Mesendoderm (in vitro differentiated cells): Measurements from ENCODE around the gene GABRG3.

Experiments used
- DNase-seq: peaks from one replicate; pipeline ENCODE4 v3.0.0; 2013
- H2AK5ac ChIP-seq: 2 replicates; pipeline ENCODE4 v1.6.1; 2013; ENCODE audit warnings: low read length, inconsistent platforms
- H2BK120ac ChIP-seq: 2 replicates; pipeline ENCODE4 v1.6.1; 2013; ENCODE audit warnings: low read depth, mild to moderate bottlenecking, low read length, moderate library complexity, mixed read lengths
- H2BK15ac ChIP-seq: replicated peaks from 2 replicates; pipeline ENCODE4 v1.6.1; 2013; ENCODE audit warnings: low read depth, mild to moderate bottlenecking, moderate library complexity
- H2BK5ac ChIP-seq: 2 replicates; pipeline ENCODE4 v1.6.1; 2013; ENCODE audit warnings: low read length, inconsistent platforms
- H3K18ac ChIP-seq: 2 replicates; pipeline ENCODE4 v1.6.1; 2013; ENCODE audit warnings: mild to moderate bottlenecking, low read length, mixed read lengths
- H3K23ac ChIP-seq: one replicate; pipeline ENCODE4 v1.6.1; 2013; ENCODE audit warnings: low read length
- H3K27ac ChIP-seq: 2 replicates; pipeline ENCODE4 v1.5.1; 2013; ENCODE audit warnings: low read depth, mild to moderate bottlenecking, inconsistent platforms, low read length, moderate library complexity
- H3K27me3 ChIP-seq: 2 replicates; pipeline ENCODE4 v1.6.1; 2013; ENCODE audit warnings: low read length, control low read depth, mild to moderate bottlenecking, inconsistent platforms; ENCODE audit not compliant: insufficient read depth, poor library complexity
- H3K36me3 ChIP-seq: 2 replicates; pipeline ENCODE4 v1.6.1; 2013; ENCODE audit warnings: low read length, inconsistent platforms; ENCODE audit not compliant: control insufficient read depth, insufficient read depth
- H3K4ac ChIP-seq: one replicate; pipeline ENCODE4 v1.6.1; 2013; ENCODE audit warnings: low read depth, mild to moderate bottlenecking, low read length, moderate library complexity
- H3K4me1 ChIP-seq: 2 replicates; pipeline ENCODE4 v1.6.1; 2013; ENCODE audit warnings: low read depth, low read length, inconsistent platforms; ENCODE audit not compliant: control insufficient read depth
- H3K4me2 ChIP-seq: 2 replicates; pipeline ENCODE4 v1.6.1; 2013; ENCODE audit warnings: low read length
- H3K4me3 ChIP-seq: 2 replicates; pipeline ENCODE4 v1.5.1; 2013; ENCODE audit warnings: mild to moderate bottlenecking, low read length
- H3K56ac ChIP-seq: one replicate; pipeline ENCODE4 v1.6.1; 2013; ENCODE audit warnings: low read length
- H3K79me1 ChIP-seq: 2 replicates; pipeline ENCODE4 v1.6.1; 2013; ENCODE audit warnings: low read length, inconsistent platforms
- H3K79me2 ChIP-seq: 2 replicates; pipeline ENCODE4 v1.6.1; 2013; ENCODE audit warnings: mild to moderate bottlenecking, low read length; ENCODE audit not compliant: control insufficient read depth, insufficient read depth
- H3K9ac ChIP-seq: 2 replicates; pipeline ENCODE4 v1.6.1; 2013; ENCODE audit warnings: low read length, inconsistent platforms
- H4K5ac ChIP-seq: one replicate; pipeline ENCODE4 v1.6.1; 2013; ENCODE audit warnings: low read length
- H4K8ac ChIP-seq: one replicate; pipeline ENCODE4 v1.6.1; 2013; ENCODE audit warnings: low read depth, mild to moderate bottlenecking, control low read depth, low read length, moderate library complexity
- WGBS: extraction: QIAGEN DNeasy Blood & Tissue Kit; methylation state at CpG from one replicate; pipeline ENCODE4 v1.1.7; 2013; ENCODE audit warnings: low lambda C conversion rate, missing lambda C conversion rate; ENCODE audit not compliant: insufficient coverage; ENCODE audit errors: extremely low coverage; 5-methylcytosine and 5-hydroxymethylcytosine counted together

The GABRG3 gene

GRCh38 chr15:26971271-26972018 is 464 bp downstream of the GABRG3 start:
- no peak overlapping the region for H2BK15ac ChIP-seq
- H3K4ac ChIP-seq = no peak overlapping the region
- H2AK5ac ChIP-seq = no peak overlapping the region
- no peak overlapping the region for H2BK120ac ChIP-seq
- peak overlapping the region; percentile 52 for H3K4me2 ChIP-seq
- WGBS = no CpG with 5 or more reads among the region's 72 CpGs
- H3K36me3 ChIP-seq = no peaks in the 10 kb centered on the region
- peak overlapping the region; percentile 16 for H3K23ac ChIP-seq
- peak overlapping the region; percentile 32 for H3K9ac ChIP-seq
- no peaks in the 10 kb centered on the region for H3K79me2 ChIP-seq
- H3K27me3 ChIP-seq = peaks cover 17% of the 10 kb centered on the region
- no peaks in the 10 kb centered on the region for H3K79me1 ChIP-seq
- H4K5ac ChIP-seq = no peak overlapping the region
- peak; percentile 40 for DNase-seq
- no peak overlapping the region for H2BK5ac ChIP-seq
- peak overlapping the region; percentile 13 for H3K4me3 ChIP-seq
- H3K18ac ChIP-seq = no peak overlapping the region
- peak overlapping the region; percentile 69 for H3K56ac ChIP-seq
- H3K27ac ChIP-seq = no peak overlapping the region
- no peaks in the 10 kb centered on the region for H3K4me1 ChIP-seq
- no peak overlapping the region for H4K8ac ChIP-seq

DNA sequence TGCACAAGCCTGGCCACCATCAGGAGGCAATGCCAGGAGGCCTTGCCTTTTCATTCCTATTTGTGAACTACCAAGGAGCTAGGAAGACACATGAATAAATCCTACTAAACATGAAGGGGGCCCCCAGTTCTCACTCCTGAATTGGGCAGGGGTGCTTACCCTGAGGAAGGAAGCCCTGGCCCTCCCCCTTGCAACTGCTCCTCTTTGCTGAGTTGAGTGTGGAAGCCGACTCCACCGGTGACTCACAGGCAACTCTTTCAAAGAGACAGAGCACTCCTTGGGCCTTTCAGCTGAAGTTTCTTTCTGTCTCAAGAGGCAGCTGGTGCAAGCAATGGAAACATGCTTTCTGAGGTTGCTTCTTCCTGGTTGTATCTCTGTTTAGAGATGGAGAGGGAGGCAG is 1.7 kb downstream of the GABRG3 start:
- WGBS = no CpG with 5 or more reads among the region's 2 CpGs
- peak; percentile 26 for DNase-seq
- no peak overlapping the region for H3K4me3 ChIP-seq
- H3K79me1 ChIP-seq = no peaks in the 10 kb centered on the region
- H3K18ac ChIP-seq = no peak overlapping the region
- no peak overlapping the region for H2BK15ac ChIP-seq
- H3K36me3 ChIP-seq = no peaks in the 10 kb centered on the region
- H2AK5ac ChIP-seq = no peak overlapping the region
- H3K27me3 ChIP-seq = peaks cover 15% of the 10 kb centered on the region
- no peak overlapping the region for H3K27ac ChIP-seq
- H3K4me1 ChIP-seq = no peaks in the 10 kb centered on the region
- no peak overlapping the region for H3K23ac ChIP-seq
- no peak overlapping the region for H4K8ac ChIP-seq
- no peak overlapping the region for H3K56ac ChIP-seq
- H4K5ac ChIP-seq = no peak overlapping the region
- H2BK120ac ChIP-seq = no peak overlapping the region
- H2BK5ac ChIP-seq = no peak overlapping the region
- no peak overlapping the region for H3K9ac ChIP-seq
- no peak overlapping the region for H3K4me2 ChIP-seq
- no peak overlapping the region for H3K4ac ChIP-seq
- no peaks in the 10 kb centered on the region for H3K79me2 ChIP-seq

DNA sequence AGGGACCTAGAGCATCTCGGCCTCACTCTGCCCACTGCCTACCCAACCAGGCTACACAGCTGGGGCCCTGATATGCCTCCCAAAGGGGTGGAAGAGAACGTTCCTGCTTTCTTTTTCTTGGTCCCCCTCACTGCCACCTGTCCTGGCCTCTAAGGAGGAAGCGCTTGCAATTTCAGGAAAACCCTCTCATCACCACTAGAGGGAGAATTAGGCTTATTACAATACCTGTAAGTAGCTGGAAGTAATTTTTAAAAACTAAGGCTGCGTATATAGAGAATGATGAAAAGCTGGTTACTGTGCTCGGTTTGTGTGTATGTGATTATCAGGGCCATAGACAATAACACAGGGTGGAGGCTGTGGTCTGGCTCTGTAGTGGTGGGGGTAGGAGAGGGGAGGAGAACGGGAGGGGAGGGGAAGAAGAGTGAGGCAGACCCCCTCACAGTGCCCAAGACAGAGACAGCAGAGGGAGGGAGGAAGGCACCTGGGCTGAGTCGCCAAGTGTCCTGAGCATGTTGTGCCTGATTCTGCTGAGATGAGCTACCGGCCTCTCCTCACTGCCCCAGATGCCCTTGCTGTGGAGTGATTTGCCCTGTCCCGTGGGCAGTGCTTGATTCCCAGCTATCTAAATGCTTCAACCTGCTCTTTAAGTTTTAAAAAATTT is 3.3 kb downstream of the GABRG3 start:
- Histone ChIP-seq H2BK15ac (no peak overlapping the region), H3K79me2 (no peaks in the 10 kb centered on the region), H3K27ac (no peak overlapping the region), H3K9ac (no peak overlapping the region), H3K4me1 (no peaks in the 10 kb centered on the region), H4K8ac (no peak overlapping the region), H3K79me1 (no peaks in the 10 kb centered on the region), H2BK5ac (no peak overlapping the region), H3K27me3 (peaks cover 15% of the 10 kb centered on the region), H3K18ac (no peak overlapping the region), H3K4me3 (no peak overlapping the region), H3K56ac (no peak overlapping the region), H3K23ac (no peak overlapping the region), H2BK120ac (no peak overlapping the region), H3K36me3 (no peaks in the 10 kb centered on the region), H4K5ac (no peak overlapping the region), H3K4me2 (no peak overlapping the region), H2AK5ac (no peak overlapping the region), H3K4ac (no peak overlapping the region)
- peak; percentile 69 for DNase-seq
- no CpG with 5 or more reads among the region's 9 CpGs for WGBS

DNA sequence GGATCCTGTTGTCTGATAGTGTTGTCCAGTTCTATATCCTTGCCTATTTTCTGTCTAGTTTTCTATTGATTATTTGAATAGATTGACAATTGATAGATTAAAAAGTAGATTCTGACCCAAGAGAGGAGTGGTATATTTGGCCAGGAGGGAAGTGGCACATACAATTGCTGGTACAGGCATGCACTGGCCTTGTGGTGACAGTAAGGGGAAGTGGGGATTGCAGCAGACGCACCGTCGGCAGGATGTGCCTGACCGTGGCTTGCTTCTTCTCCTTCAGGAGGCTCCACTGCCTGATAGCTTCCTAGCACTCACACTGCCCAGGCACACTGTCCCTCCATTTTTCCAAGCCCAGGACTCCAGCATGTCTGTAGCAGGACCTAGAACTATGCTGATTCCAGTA is 10.5 kb downstream of the GABRG3 start:
- Histone ChIP-seq H3K4me2 (no peak overlapping the region), H3K4ac (no peak overlapping the region), H3K79me2 (no peaks in the 10 kb centered on the region), H3K27me3 (no peaks in the 10 kb centered on the region), H3K56ac (no peak overlapping the region), H4K8ac (no peak overlapping the region), H2BK120ac (no peak overlapping the region), H3K4me1 (no peaks in the 10 kb centered on the region), H3K27ac (no peak overlapping the region), H3K4me3 (no peak overlapping the region), H3K23ac (no peak overlapping the region), H4K5ac (no peak overlapping the region), H3K36me3 (no peaks in the 10 kb centered on the region), H3K18ac (no peak overlapping the region), H3K79me1 (no peaks in the 10 kb centered on the region), H2AK5ac (no peak overlapping the region), H3K9ac (no peak overlapping the region), H2BK5ac (no peak overlapping the region), H2BK15ac (no peak overlapping the region)
- DNase-seq = no peak
- WGBS = no CpG with 5 or more reads among the region's 4 CpGs

DNA sequence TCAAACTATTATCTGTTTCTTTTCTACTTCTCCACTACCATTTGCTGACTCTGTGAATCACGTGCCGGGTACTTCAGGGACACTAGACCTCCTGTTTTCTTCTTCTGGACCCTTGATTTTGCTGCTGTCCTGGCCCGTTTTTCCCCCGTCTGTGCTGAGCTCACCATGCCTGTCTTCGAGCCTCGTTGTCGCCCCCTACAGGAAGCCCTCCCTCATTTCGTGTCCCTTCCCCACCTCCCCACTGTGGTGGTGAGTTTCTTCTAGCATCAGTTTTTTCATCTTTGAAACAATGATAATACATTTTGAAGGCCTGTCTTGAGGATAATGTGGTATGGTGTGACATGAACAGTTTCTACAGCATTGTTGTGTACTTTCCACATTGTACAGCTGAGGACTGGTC is 12.8 kb downstream of the GABRG3 start:
- Histone ChIP-seq H2BK120ac (no peak overlapping the region), H4K8ac (no peak overlapping the region), H3K4me2 (no peak overlapping the region), H3K56ac (no peak overlapping the region), H3K4ac (no peak overlapping the region), H3K23ac (no peak overlapping the region), H2AK5ac (no peak overlapping the region), H3K27me3 (no peaks in the 10 kb centered on the region), H2BK5ac (no peak overlapping the region), H3K79me1 (no peaks in the 10 kb centered on the region), H3K9ac (no peak overlapping the region), H4K5ac (no peak overlapping the region), H3K27ac (no peak overlapping the region), H3K18ac (no peak overlapping the region), H2BK15ac (no peak overlapping the region), H3K4me1 (no peaks in the 10 kb centered on the region), H3K4me3 (no peak overlapping the region), H3K79me2 (no peaks in the 10 kb centered on the region), H3K36me3 (no peaks in the 10 kb centered on the region)
- DNase-seq = peak; percentile 25
- WGBS = no CpG with 5 or more reads among the region's 8 CpGs
